Stimulated activated CD4-positive, alpha-beta T cell treated with anti-CD3 and anti-CD28 coated beads, Interleukin-4, amount 100 ng/mL, for 48 hours (primary cell): ENCODE results near the gene NHSL1.

Source experiments
- DNase-seq, 2 donors: peaks; one replicate each; pipeline ENCODE4 v3.0.0-alpha.2; 2020; ENCODE audit warnings: low read depth in 2 of 2

Gene NHSL1

DNA sequence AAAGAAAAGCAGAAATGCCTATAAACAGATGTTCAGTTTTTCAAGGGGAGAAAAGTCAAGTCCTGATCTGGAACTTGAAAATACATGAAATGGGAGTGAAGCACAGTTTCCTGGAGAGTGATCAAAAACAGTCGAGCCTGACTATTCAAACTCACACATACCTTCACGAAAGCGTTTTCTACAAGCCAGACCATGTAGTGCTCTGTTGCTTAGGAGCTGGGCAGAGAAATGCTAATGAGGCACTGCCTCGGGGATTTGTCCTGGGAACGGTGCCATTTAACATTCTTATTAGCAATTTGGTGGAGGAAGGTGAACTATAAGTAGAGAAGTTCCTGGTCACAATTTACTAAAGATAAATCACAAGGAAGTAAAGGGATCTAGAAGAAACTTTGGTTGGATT lies 5.9 kb downstream of the NHSL1 start:
- no peak for DNase-seq

DNA sequence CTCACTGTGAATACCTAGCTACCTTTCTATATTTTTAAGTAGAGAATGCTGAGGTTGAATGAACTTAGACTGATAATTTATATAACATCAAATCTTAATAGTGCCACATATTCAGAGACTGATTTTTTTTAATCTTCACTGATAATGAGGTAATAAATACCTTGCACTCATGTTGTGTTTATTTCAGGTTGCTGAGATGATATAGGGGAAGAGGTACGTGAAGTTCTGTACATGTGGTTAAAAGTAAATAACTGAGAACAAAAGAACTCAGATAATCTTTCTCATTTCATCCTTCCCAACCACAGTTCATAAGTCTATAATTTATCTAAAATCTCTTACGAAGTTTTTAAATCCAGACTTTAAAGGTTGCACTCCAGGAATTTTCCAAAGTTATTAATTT lies 6.4 kb downstream of the NHSL1 start:
- DNase-seq, result no peak

- DNase-seq, result no peak
Observed at GRCh38 chr6:138492113-138492512, 7.2 kb downstream of the NHSL1 start.

DNA sequence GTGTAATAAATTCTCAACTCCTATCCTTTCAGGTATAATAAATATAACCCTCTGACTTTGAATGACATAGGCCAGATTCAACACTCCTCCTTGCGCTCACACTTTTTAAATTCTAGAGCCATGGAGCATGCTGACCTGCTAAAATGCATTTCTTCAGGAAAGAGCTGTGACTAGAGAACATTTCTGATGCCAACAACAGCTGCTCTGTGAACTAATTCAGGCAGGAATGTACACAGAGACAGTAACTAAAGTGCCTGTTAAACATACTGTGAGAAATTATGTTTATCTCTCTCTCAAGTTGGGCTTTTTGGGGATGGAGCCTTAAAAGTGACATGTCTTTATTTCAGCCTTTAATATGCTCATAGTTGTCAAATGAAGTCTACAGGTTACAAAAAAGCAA lies 8.3 kb downstream of the NHSL1 start:
- no peak for DNase-seq

GRCh38 chr6:138489846-138490245 lies 9.4 kb downstream of the NHSL1 start:
- no peak for DNase-seq

DNA sequence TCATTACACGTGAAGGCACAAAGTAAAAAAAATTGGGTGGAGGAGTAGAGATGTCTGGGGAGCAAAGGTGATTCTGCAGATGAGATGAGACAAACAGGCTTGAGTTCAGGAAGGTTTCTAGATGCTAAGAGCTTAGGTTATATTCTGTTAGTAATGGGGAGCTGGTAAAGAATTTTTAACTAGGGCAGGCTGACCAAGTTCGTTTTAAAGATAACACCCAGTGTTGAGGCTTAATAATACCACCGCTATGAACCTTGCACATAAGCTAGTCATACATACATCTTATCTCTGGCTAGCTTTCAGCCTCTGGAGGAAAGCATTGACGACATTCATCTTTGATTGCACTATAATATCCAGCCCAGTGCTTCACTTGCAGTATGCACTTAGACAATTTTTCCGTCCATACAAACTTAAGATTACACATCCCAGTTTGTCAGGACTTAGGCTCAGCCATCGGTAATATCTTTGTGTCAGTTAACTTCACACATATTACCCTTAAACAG lies 12.1 kb downstream of the NHSL1 start:
- no peak for DNase-seq

- no peak for DNase-seq
Observed at GRCh38 chr6:138486249-138487101, 12.8 kb downstream of the NHSL1 start.

DNA sequence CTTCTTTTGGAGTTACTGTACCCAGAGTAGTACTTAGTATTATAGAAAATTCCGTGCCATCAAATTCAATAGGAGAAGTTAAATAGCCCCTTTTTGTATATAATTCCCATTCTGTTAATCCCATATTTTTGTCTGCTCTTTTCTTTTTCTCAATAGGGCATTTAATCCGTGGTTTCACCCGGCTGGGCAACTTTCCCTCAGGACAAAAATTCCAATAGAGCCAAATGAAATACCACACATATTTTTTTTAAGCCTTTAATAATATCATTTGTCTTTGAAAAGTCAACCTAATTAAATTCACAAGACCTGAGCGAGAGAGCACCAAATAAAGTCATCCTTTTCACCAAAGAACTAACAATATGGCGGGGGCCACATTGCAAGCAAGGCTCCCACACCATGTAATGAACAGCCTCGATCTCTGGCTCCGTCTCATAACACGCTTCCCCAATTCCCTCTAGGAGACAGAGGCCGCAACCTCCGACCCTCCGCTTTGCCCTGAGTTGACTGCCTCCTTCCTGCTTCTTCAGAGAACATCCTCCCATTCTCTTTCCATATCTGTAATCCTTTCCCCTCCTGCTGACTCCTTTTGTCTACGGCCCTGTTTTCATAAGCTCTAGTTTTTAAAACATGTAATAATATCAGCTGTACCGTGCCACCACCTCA lies 13.6 kb downstream of the NHSL1 start:
- DNase-seq, result no peak

GRCh38 chr6:138485005-138485545 lies 14.2 kb downstream of the NHSL1 start:
- no peak for DNase-seq

DNA sequence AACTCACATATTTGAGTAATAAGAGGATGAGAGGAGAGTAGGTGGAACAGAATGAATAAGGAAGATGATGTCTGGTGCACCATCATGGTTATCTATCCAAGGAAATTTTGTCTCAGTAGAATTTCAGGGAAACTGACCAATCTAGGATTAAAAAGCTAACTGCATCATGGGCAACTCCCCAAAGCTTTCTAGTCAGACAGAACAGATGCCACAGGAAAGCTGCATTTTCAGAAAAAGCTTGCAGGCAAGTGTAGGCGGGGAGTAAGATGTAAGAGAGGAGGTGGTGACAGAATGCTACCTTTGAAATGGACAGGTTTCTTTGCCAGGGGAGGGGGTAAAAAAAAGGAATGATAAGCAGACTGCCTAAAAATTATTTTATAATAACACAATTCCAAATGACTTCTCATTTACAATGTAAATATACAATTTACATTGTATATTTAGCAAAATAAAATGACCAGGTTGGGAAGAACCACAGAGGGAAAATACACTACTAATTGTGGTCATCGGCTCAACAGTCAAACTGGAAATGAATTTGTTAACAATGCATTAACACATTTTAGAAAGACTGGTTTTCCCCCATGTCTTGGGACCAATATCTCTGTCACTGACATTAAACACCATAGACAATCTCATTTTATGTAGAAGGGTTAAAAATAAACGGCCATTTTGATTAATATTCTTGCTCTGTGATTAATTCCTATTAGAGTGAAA lies 15.1 kb downstream of the NHSL1 start:
- DNase-seq, result no peak

DNA sequence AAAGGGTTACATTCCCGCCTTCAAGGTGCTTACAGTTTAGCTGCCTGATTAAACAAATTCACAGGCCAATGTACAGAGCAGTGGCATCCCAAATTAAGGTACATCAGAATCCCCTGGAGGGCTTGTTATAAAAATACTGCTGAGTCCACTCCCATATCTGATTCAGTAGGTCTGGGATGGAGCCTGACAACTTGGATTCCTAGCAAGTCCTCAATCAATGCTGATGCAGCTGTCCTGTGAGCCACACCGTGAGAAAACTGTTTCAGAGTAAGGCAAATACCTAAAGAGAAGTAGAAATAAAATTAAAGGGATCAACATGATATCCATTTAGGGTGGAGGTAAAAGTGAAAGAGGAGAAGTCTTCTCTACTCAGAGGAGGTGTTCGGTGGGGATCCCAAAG lies 16.5 kb downstream of the NHSL1 start:
- no peak for DNase-seq

- DNase-seq, result no peak
Observed at GRCh38 chr6:138480279-138480949, 18.9 kb downstream of the NHSL1 start.

DNA sequence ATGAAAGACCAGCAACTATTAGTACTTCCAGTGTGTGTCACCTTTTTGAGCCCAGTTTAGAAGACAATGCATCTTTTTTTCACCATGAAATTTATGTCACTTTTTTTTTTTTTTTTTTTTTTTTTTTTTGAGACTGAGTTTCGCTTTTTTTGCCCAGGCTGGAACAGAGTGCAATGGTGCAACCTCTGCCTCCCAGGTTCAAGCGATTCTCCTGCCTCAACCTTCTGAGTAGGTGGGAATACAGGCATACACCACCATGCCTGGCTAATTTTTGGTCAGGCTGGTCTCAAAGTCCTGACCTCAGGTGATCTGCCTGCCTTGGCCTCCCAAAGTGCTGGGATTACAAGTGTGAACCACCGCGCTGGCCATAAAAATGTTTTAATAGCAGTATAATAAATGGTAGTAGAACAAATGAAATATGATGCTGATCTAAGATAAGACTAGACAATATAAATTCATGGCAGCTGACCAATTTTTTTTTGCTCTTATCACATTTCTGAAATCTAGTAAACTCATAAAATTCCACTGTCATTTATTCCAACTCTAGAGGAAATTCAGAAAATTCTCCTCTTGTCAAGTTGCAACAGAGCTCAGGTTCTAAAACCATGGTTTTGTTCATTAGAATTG lies 21.3 kb downstream of the NHSL1 start:
- DNase-seq, result no peak

- no peak for DNase-seq
Observed at GRCh38 chr6:138476116-138476515, 23.2 kb downstream of the NHSL1 start.

DNA sequence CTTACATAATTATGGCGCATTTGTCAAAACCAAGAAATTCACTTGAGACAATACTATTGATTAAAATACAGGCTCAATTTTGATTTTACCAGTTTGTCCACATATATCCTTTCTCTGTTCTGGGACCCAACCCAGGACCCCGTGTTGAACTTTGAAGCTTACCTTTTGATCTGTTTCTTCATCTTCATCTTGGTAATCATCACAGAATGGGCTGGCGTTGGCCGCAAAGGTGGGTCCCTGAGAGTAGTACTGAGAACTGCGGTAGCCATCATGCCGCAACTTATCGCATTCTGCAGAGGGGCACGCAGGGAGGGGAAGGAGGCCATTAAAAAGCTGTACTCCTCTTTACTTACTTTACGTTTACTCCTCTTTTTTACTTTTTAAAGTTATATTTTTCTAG lies 26.1 kb downstream of the NHSL1 start:
- DNase-seq, result no peak

- no peak for DNase-seq
Observed at GRCh38 chr6:138468320-138469015, 30.8 kb downstream of the NHSL1 start.

DNA sequence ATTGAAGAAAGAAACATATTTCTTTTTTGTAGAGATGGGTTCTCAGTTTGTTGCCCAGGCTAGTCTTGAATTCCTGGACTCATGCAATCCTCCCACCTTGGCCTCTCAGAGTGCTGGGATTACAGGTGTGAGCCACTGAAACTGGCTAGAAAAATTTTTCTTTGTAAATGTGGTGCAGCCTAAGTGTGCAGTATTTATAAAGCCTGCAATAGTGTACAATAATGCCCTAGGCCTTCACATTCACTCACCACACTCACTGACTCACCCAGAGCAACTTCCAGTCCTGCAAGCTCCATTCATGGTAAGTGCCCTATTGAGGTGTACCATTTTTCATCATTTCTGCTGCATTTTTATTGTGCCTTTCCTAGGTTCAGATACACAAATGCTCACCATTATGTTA lies 31.4 kb downstream of the NHSL1 start:
- DNase-seq, result no peak

- DNase-seq, result no peak
Observed at GRCh38 chr6:138465007-138465645, 34.2 kb downstream of the NHSL1 start.

- no peak for DNase-seq
Observed at GRCh38 chr6:138464085-138464484, 35.2 kb downstream of the NHSL1 start.

DNA sequence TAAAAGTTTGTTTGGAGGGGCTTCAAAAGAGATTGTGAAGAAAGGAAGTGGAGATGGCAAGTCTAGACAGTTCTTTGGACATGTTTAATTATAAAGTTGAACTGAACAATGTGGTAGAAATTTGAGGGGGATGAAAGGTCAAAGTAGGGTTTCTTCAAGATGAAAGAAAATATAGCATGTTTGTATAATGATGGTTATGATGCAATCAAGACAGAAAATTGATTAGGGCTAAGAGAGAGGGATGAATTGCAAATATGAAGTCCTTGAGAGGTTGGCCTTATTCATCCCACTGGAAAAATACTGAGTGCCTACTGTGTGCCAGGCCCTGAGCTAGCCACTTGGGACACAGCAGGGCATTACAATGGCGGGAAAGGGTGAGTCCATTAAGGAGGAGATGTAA lies 37.6 kb downstream of the NHSL1 start:
- no peak for DNase-seq
